ENCODE measurements around the gene ALCAM.

Gene ALCAM

DNA sequence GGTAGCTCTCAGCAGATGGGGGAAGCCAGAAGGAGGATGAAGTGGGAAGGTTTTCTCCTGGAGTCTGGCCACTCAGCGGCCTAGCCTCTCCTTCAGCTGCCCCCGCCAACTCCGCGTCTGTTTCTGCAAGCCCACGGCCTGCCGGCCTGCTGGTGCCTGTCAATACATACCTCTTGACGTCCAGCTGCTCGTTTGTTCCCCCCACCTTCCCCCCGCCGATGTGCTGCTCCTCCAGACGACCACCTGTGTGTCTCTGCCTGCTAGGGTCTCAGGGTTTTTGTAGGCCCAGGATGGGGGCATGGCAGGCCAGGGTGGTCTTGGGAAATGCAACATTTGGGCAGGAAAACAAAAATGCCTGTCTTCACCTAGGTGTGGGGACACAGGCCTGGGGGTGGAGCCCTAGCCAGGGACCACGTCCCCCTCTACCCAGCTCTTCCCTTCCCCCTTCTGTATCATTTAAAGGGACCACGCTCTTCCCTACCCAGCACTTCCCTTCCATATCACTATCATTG, 137.8 kb downstream of the ALCAM start:
- no peaks in the 10 kb centered on the region for H3K36me3 Mint-ChIP-seq (ENCODE audit: low read depth)
- no peak for DNase-seq
- no peaks in the 10 kb centered on the region for H3K9me3 Mint-ChIP-seq
- no peak overlapping the region for H3K27ac Mint-ChIP-seq
- no peak for TF ChIP-seq CTCF (IDR thresholded peaks at IDR 0.05)
- H3K4me1 Mint-ChIP-seq = peaks cover 41% of the 10 kb centered on the region
- no peaks in the 10 kb centered on the region for H3K27me3 Mint-ChIP-seq (ENCODE audit: low read depth, poor library complexity)
- no peak overlapping the region for H3K4me3 Mint-ChIP-seq

GRCh38 chr3:105505170-105505569, 138.5 kb downstream of the ALCAM start:
- Mint-ChIP-seq H3K27me3 (ENCODE audit: low read depth, poor library complexity) (no peaks in the 10 kb centered on the region), H3K36me3 (ENCODE audit: low read depth) (no peaks in the 10 kb centered on the region), H3K27ac (no peak overlapping the region), H3K4me3 (no peak overlapping the region), H3K4me1 (peaks cover 35% of the 10 kb centered on the region), H3K9me3 (no peaks in the 10 kb centered on the region)
- no peak for DNase-seq
- TF ChIP-seq CTCF (IDR thresholded peaks at IDR 0.05) = no peak

GRCh38 chr3:105511031-105511430, 144.3 kb downstream of the ALCAM start:
- H3K4me3 Mint-ChIP-seq = no peak overlapping the region

GRCh38 chr3:105512061-105512460, 145.4 kb downstream of the ALCAM start:
- Mint-ChIP-seq H3K27ac (no peak overlapping the region), H3K36me3 (ENCODE audit: low read depth) (no peaks in the 10 kb centered on the region), H3K4me1 (peaks cover 7% of the 10 kb centered on the region), H3K9me3 (no peaks in the 10 kb centered on the region), H3K27me3 (ENCODE audit: low read depth, poor library complexity) (no peaks in the 10 kb centered on the region), H3K4me3 (no peak overlapping the region)
- DNase-seq = no peak
- no peak for TF ChIP-seq CTCF (IDR thresholded peaks at IDR 0.05)

More at GRCh38 chr3:105511031-105511430, 144.3 kb downstream of the ALCAM start:
- no peak for TF ChIP-seq CTCF (IDR thresholded peaks at IDR 0.05)
- no peaks in the 10 kb centered on the region for H3K27me3 Mint-ChIP-seq (ENCODE audit: low read depth, poor library complexity)
- no peaks in the 10 kb centered on the region for H3K36me3 Mint-ChIP-seq (ENCODE audit: low read depth)
- no peaks in the 10 kb centered on the region for H3K9me3 Mint-ChIP-seq
- no peak for DNase-seq
- no peak overlapping the region for H3K27ac Mint-ChIP-seq
- H3K4me1 Mint-ChIP-seq = no peaks in the 10 kb centered on the region

GRCh38 chr3:105513042-105513441, 146.3 kb downstream of the ALCAM start:
- TF ChIP-seq CTCF (IDR thresholded peaks at IDR 0.05) = no peak
- Mint-ChIP-seq H3K36me3 (ENCODE audit: low read depth) (no peaks in the 10 kb centered on the region), H3K27me3 (ENCODE audit: low read depth, poor library complexity) (no peaks in the 10 kb centered on the region), H3K4me1 (peaks cover 12% of the 10 kb centered on the region), H3K27ac (no peak overlapping the region), H3K9me3 (no peaks in the 10 kb centered on the region), H3K4me3 (no peak overlapping the region)
- no peak for DNase-seq

- Mint-ChIP-seq H3K27ac (no peak overlapping the region), H3K9me3 (no peaks in the 10 kb centered on the region), H3K4me1 (peaks cover 12% of the 10 kb centered on the region), H3K36me3 (ENCODE audit: low read depth) (no peaks in the 10 kb centered on the region), H3K4me3 (no peak overlapping the region), H3K27me3 (ENCODE audit: low read depth, poor library complexity) (no peaks in the 10 kb centered on the region)
- DNase-seq = no peak
- TF ChIP-seq CTCF (IDR thresholded peaks at IDR 0.05) = no peak
These were observed 147.2 kb downstream of the ALCAM start for GRCh38 chr3:105513886-105514285.
